ENCODE results near the gene TMEM202.

DNA sequence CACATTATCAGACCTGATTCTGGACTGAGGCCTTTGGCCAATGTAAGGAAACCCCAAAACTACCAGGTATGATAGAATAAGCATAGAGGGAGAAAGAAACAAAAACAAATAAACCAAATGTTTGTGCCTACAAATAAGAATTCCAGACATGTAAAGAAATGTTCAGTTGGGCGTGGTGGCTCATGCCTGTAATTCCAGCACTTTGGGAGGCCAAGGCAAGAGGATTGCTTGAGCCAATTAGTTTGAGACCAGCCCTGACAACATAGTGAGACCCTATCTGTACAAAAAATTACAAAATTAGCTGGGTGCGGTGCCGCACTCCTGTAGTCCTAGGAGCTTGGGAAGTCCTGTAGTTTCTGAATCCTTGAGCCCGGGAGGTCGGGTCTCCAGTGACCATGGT lies 13.0 kb downstream of the TMEM202 start:
- TF ChIP-seq CTCF (IDR thresholded peaks at IDR 0.05): no peak
- no peak for TF ChIP-seq EZH2 (IDR thresholded peaks at IDR 0.05; ENCODE audit: borderline replicate concordance, insufficient read depth, low read depth, low read length, poor library complexity, severe bottlenecking)

All from B cell (primary cell).